SK-MEL-5 (cell line): Measurements from ENCODE around the gene KIAA0408. TPM values are rescaled to one million over a fixed set of nuclear protein-coding genes. Genes with fewer than 3 reads are reported as not detected.
"Not testable (repeated sequence)": the region's sequence is repeated elsewhere in the genome, so short reads cannot be mapped to it uniquely, and the experiment has no call there.

Experiments
- DNase-seq: peaks from one replicate; pipeline ENCODE4 v3.0.0-alpha.2; 2016; ENCODE audit warnings: low read depth, low spot score
- in situ Hi-C: cut with HindIII; loops from 2 replicates; pipeline ENCODE4 v1.10.0; 2016; ENCODE audit warnings: low sequenced_read_pairs, high pct_unique_total_duplicates, low pct_unique_long_range_greater_than_20kb
- small RNA-seq, 2 experiments: library from RNA; depleted of rRNA; stranded (forward); fragments of <200 nt; gene quantifications; one replicate each; pipeline ENCODE3, GENCODE V24; 2014
- total RNA-seq: library from RNA; depleted of rRNA; stranded (reverse); fragments of >200 nt; shearing (Covaris generic); gene quantifications from 2 replicates; pipeline ENCODE4 v1.2.3, GENCODE V29; 2014; rRNA removed

The KIAA0408 gene
- total RNA-seq, 1 experiment from 2014 or later: 3.2 TPM

- in situ Hi-C loops: no loop called here
- DNase-seq: no peak
These were observed 23.5 kb downstream of the KIAA0408 start for GRCh38 chr6:127435626-127436220.

DNA sequence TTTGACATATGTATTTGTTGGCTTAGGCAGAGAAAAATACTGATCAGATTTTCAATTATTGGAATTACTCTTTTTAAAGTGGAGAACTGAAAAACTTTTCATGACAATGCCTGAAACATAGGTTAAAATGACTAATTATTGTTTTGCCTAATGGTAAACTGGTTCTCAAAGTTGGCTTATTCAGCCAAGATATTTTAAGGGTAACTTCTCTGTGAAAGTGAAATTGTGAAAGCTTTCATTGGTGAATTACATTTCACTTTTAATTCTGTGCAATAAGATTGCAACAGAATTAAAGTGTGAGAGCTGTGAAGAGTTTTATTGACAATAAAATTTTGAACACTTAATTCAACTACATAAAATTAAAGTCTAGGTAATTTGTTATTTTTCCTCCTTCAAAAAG is 24.5 kb downstream of the KIAA0408 start:
- in situ Hi-C loops: no loop called here
- no peak for DNase-seq

DNA sequence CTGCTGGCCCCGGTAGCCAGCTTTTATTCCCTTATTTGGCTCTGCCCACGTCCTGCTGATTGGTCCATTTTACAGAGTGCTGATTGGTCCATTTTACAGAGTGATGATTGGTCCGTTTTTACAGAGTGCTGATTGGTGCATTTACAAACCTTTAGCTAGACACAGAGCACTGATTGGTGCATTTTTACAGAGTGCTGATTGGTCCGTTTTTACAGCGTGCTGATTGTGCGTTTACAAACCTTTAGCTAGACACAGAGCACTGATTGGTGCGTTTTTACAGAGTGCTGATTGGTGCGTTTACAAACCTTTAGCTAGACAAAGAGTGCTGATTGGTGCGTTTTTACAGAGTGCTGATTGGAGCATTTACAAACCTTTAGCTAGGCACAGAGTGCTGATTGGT is 30.6 kb downstream of the KIAA0408 start:
- in situ Hi-C loops, DNase-seq: not testable (repeated sequence)

- in situ Hi-C loops: no loop called here
- DNase-seq: no peak
These were observed 35.3 kb downstream of the KIAA0408 start for GRCh38 chr6:127423921-127424320.

DNA sequence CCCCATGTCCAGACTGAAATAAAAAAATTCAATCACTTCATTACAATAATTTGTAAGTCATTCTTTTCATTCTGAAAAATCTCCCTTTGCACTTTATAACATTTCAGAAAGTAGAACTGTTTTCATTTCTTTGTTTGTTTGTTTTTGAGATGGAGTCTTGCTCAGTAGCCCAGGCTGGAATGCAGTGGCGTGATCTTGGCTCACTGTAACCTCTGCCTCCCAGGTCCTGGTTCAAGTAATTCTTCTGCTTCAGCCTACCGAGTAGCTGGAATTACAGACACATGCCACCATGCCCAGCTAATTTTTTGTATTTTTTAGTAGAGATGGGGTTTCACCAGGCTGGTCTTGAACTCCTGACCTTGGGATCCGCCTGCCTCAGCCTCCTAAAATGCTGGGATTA is 38.0 kb downstream of the KIAA0408 start:
- in situ Hi-C loops, DNase-seq: not testable (repeated sequence)

- peak; percentile 86 for DNase-seq
- in situ Hi-C loops: no loop called here
These were observed 38.6 kb downstream of the KIAA0408 start for GRCh38 chr6:127420556-127420955.

DNA sequence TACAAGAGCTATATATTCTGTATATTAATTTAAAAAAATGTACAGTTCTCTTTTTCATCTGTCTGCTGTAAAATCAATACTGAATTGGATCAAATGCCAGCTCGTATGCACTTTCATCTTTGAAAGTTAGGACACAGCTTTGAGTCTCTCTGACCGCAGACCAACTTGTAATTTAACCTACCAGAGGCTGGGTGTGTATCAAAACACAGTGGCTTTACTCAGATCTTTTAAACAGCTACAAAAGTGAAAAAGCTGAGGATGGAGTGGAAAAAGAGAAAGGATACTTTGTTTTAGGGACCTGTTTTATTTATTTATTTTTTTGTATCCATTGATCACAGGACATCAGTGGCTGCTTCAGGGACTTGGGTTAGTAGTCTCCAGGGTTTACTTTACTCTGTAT is 44.1 kb downstream of the KIAA0408 start:
- peak; percentile 59 for DNase-seq
- in situ Hi-C loops: no loop called here

- in situ Hi-C loops, DNase-seq: not testable (repeated sequence)
These were observed 46.1 kb downstream of the KIAA0408 start for GRCh38 chr6:127413123-127413522.

- DNase-seq, in situ Hi-C loops: not testable (repeated sequence)
These were observed 47.2 kb downstream of the KIAA0408 start for GRCh38 chr6:127412016-127412415.

Small RNAs within 50 kb of the gene (small RNA-seq; reads per million reads assigned to genes)
- 0 reads per million in 2 experiments for gene KIAA0408

Other genes with a start within 250 kb of the KIAA0408 start
- gene RNF146, start 192.5 kb downstream of the KIAA0408 start, total RNA-seq: 21.6 and 22.3 TPM in 2 replicates
- 52.8 and 57.3 TPM in 2 replicates for gene ECHDC1, start 115.8 kb downstream of the KIAA0408 start, total RNA-seq
- not detected in 2 replicates for gene C6orf58, start 117.8 kb upstream of the KIAA0408 start, total RNA-seq